HG02798 (cell line): ENCODE data around the gene AMPD3.
A peak's percentile ranks its signal among the peaks of the same experiment; 100 is the strongest.
"Not testable (repeated sequence)": the region's sequence is repeated elsewhere in the genome, so short reads cannot be mapped to it uniquely, and the experiment has no call there.

Source experiments
- ATAC-seq: cut with Tn5 transposase; IDR thresholded peaks from one replicate; pipeline ENCODE4 v1.9.1; 2021; ENCODE audit warnings: mild to moderate bottlenecking; ENCODE audit not compliant: unreplicated experiment, poor library complexity

The AMPD3 gene

DNA sequence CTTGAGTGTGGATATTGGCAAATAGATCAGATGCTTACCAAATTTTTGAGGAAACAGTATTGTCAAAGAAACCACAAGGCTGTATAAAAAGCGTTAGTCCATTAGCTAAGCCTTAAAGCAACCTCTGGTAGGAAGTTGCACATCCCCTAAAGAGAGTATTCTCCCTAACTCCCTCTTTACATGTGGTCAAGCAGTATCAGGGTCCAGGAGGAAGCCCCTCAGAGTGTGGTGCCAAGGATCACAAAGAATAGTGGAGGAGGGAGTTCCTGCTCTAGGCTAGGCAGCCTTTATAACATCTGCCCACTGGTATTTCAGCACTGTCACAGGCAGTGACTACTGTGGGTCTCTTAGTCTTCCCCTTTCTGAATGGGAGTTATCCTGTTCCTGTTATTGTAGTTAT, 18.8 kb upstream of the AMPD3 start:
- no peak for ATAC-seq

DNA sequence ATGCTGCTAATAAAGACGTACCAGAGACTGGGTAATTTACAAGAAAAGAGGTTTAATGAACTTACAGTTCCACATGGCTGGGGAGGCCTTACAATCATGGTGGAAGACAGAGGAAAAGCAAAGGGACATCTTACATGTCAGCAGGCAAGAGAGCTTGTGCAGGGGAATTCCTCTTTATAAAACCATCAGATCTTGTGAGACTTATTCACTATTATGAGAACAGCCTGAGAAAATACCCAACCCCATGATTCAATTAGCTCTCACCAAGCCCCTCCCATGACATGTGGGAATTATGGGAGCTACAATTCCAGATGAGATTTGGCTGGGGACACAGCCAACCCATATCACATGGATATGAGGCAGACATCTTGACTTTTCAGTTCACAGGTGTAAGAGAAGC, 18.4 kb upstream of the AMPD3 start:
- ATAC-seq: not testable (repeated sequence)

- ATAC-seq: no peak
These were observed 16.6 kb upstream of the AMPD3 start for GRCh38 chr11:10438458-10438857.

- ATAC-seq: no peak
These were observed 15.7 kb upstream of the AMPD3 start for GRCh38 chr11:10439351-10439750.

DNA sequence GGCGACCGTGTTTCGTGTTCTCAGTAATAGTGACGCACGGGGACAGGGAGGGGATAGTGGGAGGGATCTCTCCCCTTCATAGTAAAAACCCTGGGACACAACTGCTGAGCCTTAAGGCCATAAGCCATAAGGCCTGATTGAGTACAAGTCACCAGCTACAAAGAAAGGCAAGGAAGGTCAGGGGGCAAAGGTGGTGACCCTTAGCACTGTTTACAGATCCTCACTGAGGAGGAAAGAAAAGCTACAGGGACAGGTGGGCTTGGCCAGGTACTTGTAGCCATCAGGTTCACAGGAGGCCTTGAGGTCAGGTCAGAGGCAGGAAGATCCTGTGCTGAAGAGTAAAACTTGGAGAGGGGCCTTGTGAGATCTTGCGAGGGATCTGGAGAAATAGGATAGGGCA, 15.1 kb upstream of the AMPD3 start:
- no peak for ATAC-seq

- ATAC-seq: no peak
These were observed 14.7 kb upstream of the AMPD3 start for GRCh38 chr11:10440401-10440800.

DNA sequence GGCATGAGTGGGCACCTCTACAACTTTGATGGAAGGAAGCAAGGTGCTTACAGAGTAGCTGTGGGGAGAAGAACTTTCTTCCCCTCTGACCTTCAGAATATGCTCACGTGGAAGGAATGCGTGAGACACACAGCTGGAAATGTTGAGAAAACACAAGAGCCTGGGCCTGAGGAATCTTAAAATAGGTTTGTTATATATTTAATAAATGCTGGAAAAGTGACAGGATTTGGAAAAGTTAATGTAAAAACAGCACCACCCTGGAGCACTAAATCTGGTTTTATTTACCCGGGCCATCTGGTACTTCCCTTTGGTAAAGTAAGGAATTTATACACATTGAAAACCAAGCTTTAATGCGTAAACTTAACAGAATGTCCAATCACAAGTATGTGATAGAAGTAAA, 14.0 kb upstream of the AMPD3 start:
- no peak for ATAC-seq

DNA sequence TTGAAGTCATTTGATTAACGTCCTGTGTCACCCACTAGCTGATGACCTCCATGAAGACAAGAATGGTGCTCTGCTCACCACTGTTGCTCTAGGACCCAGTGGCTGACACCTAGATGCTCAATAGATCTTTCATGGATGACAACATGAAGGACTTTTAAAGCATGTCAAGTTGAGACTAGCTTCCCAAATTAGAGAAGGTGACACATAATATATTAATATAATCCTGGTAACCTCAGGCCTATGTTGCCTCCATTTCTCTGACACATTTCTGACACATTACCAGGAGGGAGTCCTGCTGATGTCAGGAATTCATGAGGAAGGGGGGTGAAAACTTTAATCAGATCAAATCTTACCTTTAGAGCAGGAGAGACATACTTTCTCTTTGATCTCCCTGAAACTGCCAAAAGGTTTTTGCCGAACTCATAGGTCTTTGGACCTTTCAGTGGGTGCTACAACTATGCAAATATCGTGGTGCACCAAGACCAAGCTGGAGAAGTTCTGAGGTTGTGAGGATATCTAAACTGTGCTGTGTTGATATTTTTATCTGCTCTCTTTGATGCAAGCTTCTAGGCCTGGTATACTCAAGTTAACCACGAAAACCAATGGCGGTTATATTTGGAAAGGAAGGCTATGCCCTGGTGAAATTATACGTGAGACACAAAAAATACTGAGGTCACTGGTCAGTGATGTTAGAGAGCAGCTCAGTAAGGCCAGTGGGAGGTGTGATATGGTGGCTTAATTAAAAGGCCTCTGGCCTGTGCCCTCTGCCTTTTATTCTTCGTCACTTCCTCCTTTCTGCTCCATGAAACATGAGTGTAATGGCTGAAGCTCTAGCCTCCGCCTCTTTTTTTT, 13.2 kb upstream of the AMPD3 start:
- peak; percentile 99 for ATAC-seq

DNA sequence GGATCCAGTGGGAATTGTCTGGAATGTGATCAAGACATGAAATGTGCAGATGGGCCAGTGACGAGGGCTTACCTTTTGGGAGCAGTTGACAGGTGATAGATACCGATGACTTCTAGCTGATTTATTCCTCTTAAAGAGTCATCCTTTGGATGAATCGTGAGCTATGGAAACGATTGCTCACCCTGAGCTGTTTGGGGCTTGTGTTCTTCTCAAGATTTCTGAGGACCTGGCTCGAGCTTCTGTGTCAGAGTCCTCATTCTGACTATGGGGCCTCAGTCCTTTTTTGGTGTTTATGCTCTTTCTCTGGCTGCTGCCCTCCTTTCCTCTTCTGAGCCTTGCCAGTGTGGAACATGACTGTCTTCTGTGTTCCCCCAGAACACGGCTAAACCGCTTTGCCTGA, 11.9 kb upstream of the AMPD3 start:
- ATAC-seq: no peak

DNA sequence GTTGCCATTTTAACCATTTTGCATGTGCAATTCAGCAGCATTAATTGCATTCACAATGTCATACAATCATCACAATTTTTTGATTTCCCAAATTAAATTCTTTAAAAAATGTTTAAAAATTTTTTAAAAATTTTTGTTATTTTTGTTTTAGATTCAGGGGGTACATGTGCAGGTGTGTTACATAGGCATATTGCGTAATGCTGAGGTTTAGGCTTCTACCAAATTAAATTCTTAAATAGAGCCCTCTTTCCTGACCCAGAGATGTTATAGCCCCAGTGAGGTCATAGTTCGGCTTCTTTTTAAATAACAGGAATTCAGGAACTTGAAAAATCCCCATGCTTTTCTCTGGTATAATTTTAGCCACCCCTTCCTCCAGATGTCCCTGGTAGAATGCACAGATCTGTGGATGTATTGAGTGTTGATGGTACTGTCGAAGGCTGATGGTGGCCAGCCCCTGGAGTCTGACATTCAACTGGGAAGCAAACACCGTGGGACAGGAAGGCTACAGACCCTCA, 11.3 kb upstream of the AMPD3 start:
- no peak for ATAC-seq

DNA sequence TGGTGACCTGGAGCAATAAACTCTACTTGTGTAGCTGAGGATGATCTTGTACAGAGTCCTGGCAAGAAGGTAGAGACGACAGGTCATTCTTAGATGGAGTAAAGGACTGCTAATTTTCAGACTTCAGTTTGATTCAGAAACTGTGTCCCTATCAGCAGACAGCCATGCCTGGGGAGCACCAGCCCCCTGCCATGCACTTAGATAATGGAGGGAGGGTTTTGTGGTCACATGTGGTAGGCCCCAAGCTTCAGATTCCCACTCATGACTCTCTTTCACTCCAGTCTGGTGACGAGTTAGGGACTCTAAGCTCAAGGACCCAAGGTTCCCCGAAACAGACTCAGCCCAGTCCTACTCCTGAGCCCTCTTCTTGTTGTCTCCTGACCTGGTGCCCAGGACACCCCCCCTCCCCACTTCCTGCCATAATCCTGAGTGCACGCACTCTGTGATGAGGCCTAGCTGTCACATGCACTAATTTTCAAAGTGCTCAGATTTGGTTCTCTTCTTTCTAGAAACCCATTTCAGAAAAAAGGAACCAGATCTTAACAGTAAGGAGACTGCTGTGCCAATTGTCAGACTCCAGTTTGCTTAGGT, 10.2 kb upstream of the AMPD3 start:
- ATAC-seq: no peak

GRCh38 chr11:10447445-10447844, 7.6 kb upstream of the AMPD3 start:
- ATAC-seq: no peak

- peak; percentile 25 for ATAC-seq
These were observed 4.3 kb upstream of the AMPD3 start for GRCh38 chr11:10450462-10451425.

DNA sequence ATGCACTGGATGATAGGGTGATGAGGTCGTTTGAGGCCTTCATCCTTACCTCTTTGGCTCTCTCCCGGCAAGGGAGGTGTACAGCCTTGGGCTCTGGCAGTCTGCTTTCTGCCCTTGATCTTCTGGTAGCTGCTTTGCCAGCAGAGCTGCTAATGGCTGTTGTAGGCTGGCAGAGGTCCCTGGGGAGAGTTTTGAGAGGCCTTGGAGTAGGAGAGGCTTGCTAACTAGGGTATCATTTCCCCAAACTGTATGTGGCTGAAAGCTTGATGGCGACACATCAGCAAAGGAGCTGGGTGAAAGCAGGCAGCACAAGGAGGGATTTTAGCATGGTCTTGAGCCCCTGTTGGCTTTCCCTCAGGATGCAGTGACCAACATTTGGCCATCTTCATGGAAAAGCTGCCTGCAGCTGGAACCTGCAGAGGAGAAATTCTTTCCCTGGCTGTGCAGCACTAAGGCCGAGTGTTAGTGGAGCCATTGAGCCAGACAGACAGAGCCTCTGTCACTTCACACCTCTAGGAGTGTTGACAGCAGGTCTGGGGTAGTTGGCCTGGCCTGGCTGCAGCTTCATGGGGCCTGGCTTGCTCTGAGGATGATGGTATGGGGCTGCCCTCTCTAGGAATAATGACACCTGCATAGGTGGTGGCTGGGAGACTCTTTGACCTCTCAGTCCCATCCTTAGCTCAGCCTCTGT, 3.5 kb upstream of the AMPD3 start:
- no peak for ATAC-seq

DNA sequence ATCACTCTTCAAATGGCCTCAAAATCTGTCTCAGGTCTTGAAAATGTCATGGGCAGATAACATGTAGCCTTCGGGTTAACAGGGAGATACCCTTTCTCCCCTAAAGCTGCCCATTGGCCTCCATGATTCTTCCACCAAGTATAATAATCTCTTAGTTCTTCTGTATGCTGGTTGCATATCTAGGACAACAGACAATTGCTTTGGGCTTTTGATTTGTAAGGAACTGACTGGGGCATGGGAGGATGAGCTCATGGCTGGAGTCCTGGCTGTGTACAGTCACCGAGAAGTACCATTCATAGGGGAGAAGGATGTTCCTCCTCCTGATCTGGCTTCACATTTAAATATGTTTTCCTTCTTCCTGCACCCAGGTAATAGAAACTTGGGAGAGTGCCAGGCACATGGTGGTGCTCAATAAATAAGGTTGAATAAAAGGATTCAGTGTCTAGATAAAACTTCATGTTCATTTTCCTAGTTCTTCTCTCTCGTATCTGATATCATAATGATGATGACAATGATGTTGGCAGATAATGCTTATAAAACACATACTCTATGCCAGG, 2.8 kb upstream of the AMPD3 start:
- ATAC-seq: no peak

GRCh38 chr11:10453261-10453660, 1.8 kb upstream of the AMPD3 start:
- ATAC-seq: no peak

DNA sequence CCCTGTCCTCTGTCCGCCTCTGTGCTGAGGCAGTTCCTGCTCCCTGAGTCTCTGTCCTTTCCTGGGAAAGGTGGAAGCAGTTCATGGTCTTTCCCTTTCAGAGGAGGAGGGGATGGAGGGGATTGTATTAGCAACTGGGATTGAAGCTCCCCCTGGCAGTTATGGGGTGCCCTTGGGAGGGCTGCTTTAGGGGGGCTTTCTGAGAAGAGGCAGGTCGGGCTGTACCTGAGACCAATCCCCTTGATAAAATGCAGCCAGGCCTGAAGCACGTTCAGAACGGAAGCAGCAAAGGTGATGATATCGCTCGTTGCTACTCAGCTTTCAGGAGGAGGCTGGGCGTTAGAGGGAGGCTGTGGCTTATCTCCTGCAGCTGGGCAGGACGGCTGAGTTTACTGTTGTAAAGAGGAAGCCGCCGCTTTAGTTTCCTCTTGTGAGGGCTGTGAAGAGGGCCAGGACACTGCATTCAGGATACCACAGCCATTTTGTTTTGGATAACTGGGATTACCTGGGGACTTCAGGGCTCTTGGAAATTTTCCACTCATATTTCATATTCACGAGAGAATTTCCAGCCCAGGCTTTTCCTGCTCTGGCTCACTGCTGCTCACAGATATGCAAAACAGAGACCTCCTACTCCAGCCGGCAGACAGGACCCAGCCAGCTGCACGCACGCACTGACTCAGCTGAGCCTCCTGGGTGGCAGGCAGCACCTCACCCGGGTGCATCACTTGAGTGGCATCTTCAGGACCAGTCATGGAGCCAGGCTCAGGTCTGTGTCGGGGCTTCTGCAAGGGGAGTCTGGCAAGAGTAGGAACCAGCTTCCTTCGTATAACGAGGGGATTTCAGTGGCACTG, 798 bp downstream of the AMPD3 start:
- peak; percentile 68 for ATAC-seq

- ATAC-seq: no peak
These were observed 1.5 kb downstream of the AMPD3 start for GRCh38 chr11:10456519-10456918.

DNA sequence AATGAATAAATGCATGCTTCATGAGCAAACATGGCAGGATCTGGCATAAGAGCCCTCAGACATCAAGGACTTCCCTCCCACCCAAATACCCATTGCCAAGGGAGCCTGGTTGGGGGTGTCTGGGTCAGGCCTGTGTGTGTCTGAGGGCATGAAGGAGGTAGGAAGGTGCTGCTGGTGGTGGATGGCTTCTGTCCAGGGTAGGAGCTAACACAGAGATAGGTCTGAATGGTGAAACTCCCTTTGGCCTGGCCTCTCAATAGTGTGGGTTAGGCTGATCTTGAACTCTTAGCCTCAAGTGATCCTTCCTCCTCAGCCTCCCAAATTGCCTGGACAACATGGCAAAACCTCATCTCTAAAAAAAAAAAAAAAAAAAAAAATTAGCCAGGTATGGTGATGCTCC, 2.8 kb downstream of the AMPD3 start:
- no peak for ATAC-seq
